ENCODE results near the gene SNX24.

Gene SNX24

DNA sequence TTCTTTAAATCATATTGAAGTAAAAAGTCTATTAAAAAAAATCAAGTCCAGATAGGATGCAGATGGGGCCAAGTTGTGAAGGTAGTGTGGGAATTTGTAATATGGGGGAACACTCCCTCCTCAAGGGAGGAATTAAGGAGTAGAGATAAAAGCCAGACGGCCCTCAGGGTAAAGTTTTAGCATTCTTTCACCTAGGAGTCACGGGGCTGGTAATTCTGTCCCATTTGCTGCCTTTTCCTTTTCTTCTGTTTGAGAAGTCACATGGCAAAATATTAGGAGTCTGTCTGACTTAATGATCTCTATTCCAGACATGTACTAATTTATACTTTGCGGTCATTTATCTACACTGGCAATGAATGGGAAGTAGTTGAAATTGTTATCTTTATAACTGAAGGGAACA is 61.9 kb downstream of the SNX24 start:
- Histone ChIP-seq H3K9ac (ENCODE audit: low read depth, low read length) (no peak overlapping the region), H3K27me3 (ENCODE audit: insufficient read depth, low read length, poor library complexity) (no peaks in the 10 kb centered on the region), H3K79me2 (ENCODE audit: insufficient read depth, low read length) (no peaks in the 10 kb centered on the region), H4K20me1 (ENCODE audit: insufficient read depth, low read length) (no peaks in the 10 kb centered on the region), H3K4me3 (ENCODE audit: low read depth in 1 of 2, low read length in 2 of 2) (no peak overlapping the region), H3K9me3 (ENCODE audit: insufficient read depth, low read length, severe bottlenecking) (no peaks in the 10 kb centered on the region), H3K4me2 (ENCODE audit: insufficient read depth, low read length) (no peak overlapping the region), H3K27ac (ENCODE audit: low read length) (no peak overlapping the region), H2AFZ (ENCODE audit: low read depth, low read length) (no peak overlapping the region), H3K36me3 (ENCODE audit: insufficient read depth, low read length) (no peaks in the 10 kb centered on the region), H3K4me1 (ENCODE audit: insufficient read depth, low read length) (peaks cover 1% of the 10 kb centered on the region; the same call in 1 of the 2 replicates)
- no peak for ATAC-seq (ENCODE audit: insufficient read depth, low read depth)
- TF ChIP-seq, protein P1, sequence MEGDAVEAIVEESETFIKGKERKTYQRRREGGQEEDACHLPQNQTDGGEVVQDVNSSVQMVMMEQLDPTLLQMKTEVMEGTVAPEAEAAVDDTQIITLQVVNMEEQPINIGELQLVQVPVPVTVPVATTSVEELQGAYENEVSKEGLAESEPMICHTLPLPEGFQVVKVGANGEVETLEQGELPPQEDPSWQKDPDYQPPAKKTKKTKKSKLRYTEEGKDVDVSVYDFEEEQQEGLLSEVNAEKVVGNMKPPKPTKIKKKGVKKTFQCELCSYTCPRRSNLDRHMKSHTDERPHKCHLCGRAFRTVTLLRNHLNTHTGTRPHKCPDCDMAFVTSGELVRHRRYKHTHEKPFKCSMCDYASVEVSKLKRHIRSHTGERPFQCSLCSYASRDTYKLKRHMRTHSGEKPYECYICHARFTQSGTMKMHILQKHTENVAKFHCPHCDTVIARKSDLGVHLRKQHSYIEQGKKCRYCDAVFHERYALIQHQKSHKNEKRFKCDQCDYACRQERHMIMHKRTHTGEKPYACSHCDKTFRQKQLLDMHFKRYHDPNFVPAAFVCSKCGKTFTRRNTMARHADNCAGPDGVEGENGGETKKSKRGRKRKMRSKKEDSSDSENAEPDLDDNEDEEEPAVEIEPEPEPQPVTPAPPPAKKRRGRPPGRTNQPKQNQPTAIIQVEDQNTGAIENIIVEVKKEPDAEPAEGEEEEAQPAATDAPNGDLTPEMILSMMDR (IDR thresholded peaks at IDR 0.05; ENCODE audit: borderline replicate concordance, extremely low read depth, low read length, poor library complexity, severe bottlenecking): no peak
- no peak for TF ChIP-seq EZH2 (IDR thresholded peaks at IDR 0.05; ENCODE audit: borderline replicate concordance, low read depth, low read length, severe bottlenecking)
- no peak for DNase-seq

DNA sequence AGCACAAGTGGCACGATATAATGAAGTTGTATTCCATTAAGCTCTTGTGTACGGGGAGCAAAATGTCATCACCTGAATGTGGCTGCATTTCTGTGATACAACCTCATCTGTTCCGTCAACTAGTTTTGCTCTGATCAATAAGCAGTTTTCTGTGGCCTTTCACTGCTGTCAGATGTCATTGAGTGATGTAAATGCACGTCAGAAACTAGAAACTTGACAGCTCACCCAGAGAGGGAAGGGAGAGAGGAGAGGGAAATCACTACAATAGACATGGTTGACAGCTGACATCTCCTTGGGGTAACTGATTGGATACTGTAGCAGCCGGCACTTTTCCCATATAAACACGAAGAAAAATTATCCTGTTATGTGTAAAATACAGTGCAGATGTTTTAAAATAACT is 62.7 kb downstream of the SNX24 start:
- no peak overlapping the region for H3K27ac ChIP-seq (ENCODE audit: low read length)
- DNase-seq: no peak
- H2AFZ ChIP-seq (ENCODE audit: low read depth, low read length): no peak overlapping the region
- no peak overlapping the region for H3K4me2 ChIP-seq (ENCODE audit: insufficient read depth, low read length)
- no peak for ATAC-seq (ENCODE audit: insufficient read depth, low read depth)
- H3K4me3 ChIP-seq (ENCODE audit: low read depth in 1 of 2, low read length in 2 of 2): no peak overlapping the region
- no peak overlapping the region for H3K9ac ChIP-seq (ENCODE audit: low read depth, low read length)
- H3K36me3 ChIP-seq (ENCODE audit: insufficient read depth, low read length): no peaks in the 10 kb centered on the region
- TF ChIP-seq EZH2 (IDR thresholded peaks at IDR 0.05; ENCODE audit: borderline replicate concordance, low read depth, low read length, severe bottlenecking): no peak
- TF ChIP-seq, protein P1 (IDR thresholded peaks at IDR 0.05; ENCODE audit: borderline replicate concordance, extremely low read depth, low read length, poor library complexity, severe bottlenecking): no peak
- H3K79me2 ChIP-seq (ENCODE audit: insufficient read depth, low read length): no peaks in the 10 kb centered on the region
- H3K9me3 ChIP-seq (ENCODE audit: insufficient read depth, low read length, severe bottlenecking): no peaks in the 10 kb centered on the region
- no peaks in the 10 kb centered on the region for H3K4me1 ChIP-seq (ENCODE audit: insufficient read depth, low read length)
- H3K27me3 ChIP-seq (ENCODE audit: insufficient read depth, low read length, poor library complexity): no peaks in the 10 kb centered on the region
- H4K20me1 ChIP-seq (ENCODE audit: insufficient read depth, low read length): no peaks in the 10 kb centered on the region

DNA sequence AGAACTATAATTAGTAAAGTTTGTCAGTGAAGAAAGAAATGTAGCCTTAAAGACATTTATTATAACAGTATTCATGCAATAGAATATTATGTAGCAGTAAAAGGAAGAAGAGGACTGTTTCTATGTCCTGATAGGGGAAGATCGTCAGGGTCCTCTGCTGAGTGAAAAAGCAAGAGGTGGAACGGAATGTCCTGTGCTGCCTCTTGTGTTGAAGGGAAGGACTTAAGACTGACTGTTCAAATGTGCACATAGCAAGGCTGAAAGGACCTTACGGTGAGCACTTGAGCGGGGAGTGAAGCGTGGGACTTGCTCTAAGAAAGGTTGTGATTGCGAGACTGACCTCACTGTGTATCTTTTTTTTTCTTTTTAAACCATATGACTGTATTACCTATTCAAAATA is 63.2 kb downstream of the SNX24 start:
- H3K27ac ChIP-seq (ENCODE audit: low read length): no peak overlapping the region
- no peak overlapping the region for H3K9ac ChIP-seq (ENCODE audit: low read depth, low read length)
- H3K27me3 ChIP-seq (ENCODE audit: insufficient read depth, low read length, poor library complexity): no peaks in the 10 kb centered on the region
- H3K4me1 ChIP-seq (ENCODE audit: insufficient read depth, low read length): no peaks in the 10 kb centered on the region
- H3K36me3 ChIP-seq (ENCODE audit: insufficient read depth, low read length): no peaks in the 10 kb centered on the region
- H3K4me2 ChIP-seq (ENCODE audit: insufficient read depth, low read length): no peak overlapping the region
- ATAC-seq (ENCODE audit: insufficient read depth, low read depth) (no peak), DNase-seq (no peak)
- H3K4me3 ChIP-seq (ENCODE audit: low read depth in 1 of 2, low read length in 2 of 2): no peak overlapping the region
- no peak overlapping the region for H2AFZ ChIP-seq (ENCODE audit: low read depth, low read length)
- H3K9me3 ChIP-seq (ENCODE audit: insufficient read depth, low read length, severe bottlenecking): no peaks in the 10 kb centered on the region
- no peak for TF ChIP-seq EZH2 (IDR thresholded peaks at IDR 0.05; ENCODE audit: borderline replicate concordance, low read depth, low read length, severe bottlenecking)
- TF ChIP-seq, protein P1 (IDR thresholded peaks at IDR 0.05; ENCODE audit: borderline replicate concordance, extremely low read depth, low read length, poor library complexity, severe bottlenecking): no peak
- H3K79me2 ChIP-seq (ENCODE audit: insufficient read depth, low read length): no peaks in the 10 kb centered on the region
- H4K20me1 ChIP-seq (ENCODE audit: insufficient read depth, low read length): no peaks in the 10 kb centered on the region

Data from DND-41 (cell line).